Gastroesophageal sphincter (tissue), 3 donors: ENCODE measurements around the gene ARHGAP25.

Source experiments
- POLR2A ChIP-seq, 2 donors: fragments of 450-650 bp; IDR thresholded peaks; one replicate each; pipeline ENCODE4 v1.6.1; 2017; ENCODE audit warnings: antibody characterized with exemption in 2 of 2, mild to moderate bottlenecking in 2 of 2, moderate library complexity in 1 of 2
- POLR2AphosphoS5 ChIP-seq: sonication (generic); formaldehyde crosslinking; IDR thresholded peaks from one replicate; pipeline ENCODE4 v1.6.1; 2017; ENCODE audit warnings: antibody characterized with exemption
- TF ChIP-seq, protein P1 (sequence below), 4 experiments: fragments of 200-600 bp in 2 of 4; fragments of 450-650 bp in 2 of 4; sonication (generic) in 1 of 4; IDR thresholded peaks; one replicate each; pipeline ENCODE4 v1.5.1; 2017 to 2019; ENCODE audit warnings: antibody characterized with exemption in 4 of 4, mild to moderate bottlenecking in 2 of 4, moderate library complexity in 2 of 4

DNA sequence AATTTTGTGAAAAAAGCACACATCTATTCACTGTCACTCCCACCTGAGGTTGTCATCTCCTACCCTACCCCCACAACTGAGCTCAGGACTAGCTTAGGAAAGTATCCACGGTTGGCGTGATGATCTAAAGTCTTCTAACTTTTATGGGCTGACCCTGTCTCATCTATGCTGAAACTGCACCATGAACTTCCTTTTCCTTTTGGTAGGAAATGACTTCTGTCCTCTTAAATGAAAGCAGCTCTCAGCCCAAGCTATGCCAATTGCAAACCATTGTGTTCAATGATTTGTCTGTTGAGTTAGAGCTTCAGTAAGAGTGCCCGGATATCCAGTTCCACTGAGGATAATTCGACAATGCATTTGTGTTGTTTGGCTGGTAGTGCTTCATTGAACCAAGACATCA lies 52.7 kb downstream of the ARHGAP25 start:
- TF ChIP-seq, protein P1, sequence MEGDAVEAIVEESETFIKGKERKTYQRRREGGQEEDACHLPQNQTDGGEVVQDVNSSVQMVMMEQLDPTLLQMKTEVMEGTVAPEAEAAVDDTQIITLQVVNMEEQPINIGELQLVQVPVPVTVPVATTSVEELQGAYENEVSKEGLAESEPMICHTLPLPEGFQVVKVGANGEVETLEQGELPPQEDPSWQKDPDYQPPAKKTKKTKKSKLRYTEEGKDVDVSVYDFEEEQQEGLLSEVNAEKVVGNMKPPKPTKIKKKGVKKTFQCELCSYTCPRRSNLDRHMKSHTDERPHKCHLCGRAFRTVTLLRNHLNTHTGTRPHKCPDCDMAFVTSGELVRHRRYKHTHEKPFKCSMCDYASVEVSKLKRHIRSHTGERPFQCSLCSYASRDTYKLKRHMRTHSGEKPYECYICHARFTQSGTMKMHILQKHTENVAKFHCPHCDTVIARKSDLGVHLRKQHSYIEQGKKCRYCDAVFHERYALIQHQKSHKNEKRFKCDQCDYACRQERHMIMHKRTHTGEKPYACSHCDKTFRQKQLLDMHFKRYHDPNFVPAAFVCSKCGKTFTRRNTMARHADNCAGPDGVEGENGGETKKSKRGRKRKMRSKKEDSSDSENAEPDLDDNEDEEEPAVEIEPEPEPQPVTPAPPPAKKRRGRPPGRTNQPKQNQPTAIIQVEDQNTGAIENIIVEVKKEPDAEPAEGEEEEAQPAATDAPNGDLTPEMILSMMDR (IDR thresholded peaks at IDR 0.05) = no peak
- TF ChIP-seq POLR2A (IDR thresholded peaks at IDR 0.05) (no peak), POLR2AphosphoS5 (no peak)
